Motor neuron (in vitro differentiated cells): ENCODE results near the gene ORM2. TPM values are rescaled to one million over a fixed set of nuclear protein-coding genes. Genes with fewer than 3 reads are reported as not detected.
A peak's percentile ranks its signal among the peaks of the same experiment; 100 is the strongest.

Experiments
- ATAC-seq, 8 experiments: fragments of 200-7000 bp; cut with Tn5 transposase; replicated peaks in 6 of 8; 2 replicates each; pipeline ENCODE4 v1.8.0; 2021; ENCODE audit warnings: mild to moderate bottlenecking in 8 of 8, moderate library complexity in 8 of 8
- H3K27ac ChIP-seq, 2 donors: fragments of 250-450 bp; sonication (Bioruptor Pico); 2 replicates each; pipeline ENCODE4 v1.9.0; 2021; ENCODE audit warnings: antibody characterized with exemption in 2 of 2, mild to moderate bottlenecking in 2 of 2, moderate library complexity in 1 of 2
- H3K4me1 ChIP-seq, 2 donors: fragments of 250-450 bp; sonication (Bioruptor Pico); replicated peaks in 1 of 2; 2 replicates each; pipeline ENCODE4 v1.6.1; 2021; ENCODE audit warnings: antibody characterized with exemption in 2 of 2, mild to moderate bottlenecking in 2 of 2, moderate library complexity in 1 of 2
- H3K4me3 ChIP-seq, 5 donors: fragments of 250-450 bp; sonication (Bioruptor Pico); 2 replicates each; pipeline ENCODE4 v1.9.0; 2021; ENCODE audit warnings: antibody characterized with exemption in 5 of 5, mild to moderate bottlenecking in 5 of 5, moderate library complexity in 4 of 5
- WGBS, 10 experiments: fragments of 450-650 bp; shearing (Covaris generic); methylation state at CpG; one replicate each; pipeline ENCODE4 v1.0.0; 2022; 5-methylcytosine and 5-hydroxymethylcytosine counted together
- in situ Hi-C, 9 experiments: fragments of 400-800 bp; cut with MboI; loops; one replicate each; pipeline ENCODE4 v1.15.0; 2021; ENCODE audit warnings: low sequenced_read_pairs in 9 of 9, low pct_unique_long_range_greater_than_20kb in 2 of 9; ENCODE audit not compliant: unreplicated experiment in 9 of 9
- total RNA-seq, 8 experiments: library from RNA; unstranded; fragments of 300-600 nt; gene quantifications; 2 replicates each; pipeline versions ENCODE4 v1.2.3 to v1.2.4, GENCODE V29; 2022

The ORM2 gene
- total RNA-seq, 8 experiments from 2014 or later = 0.46 TPM; not detected in 7

DNA sequence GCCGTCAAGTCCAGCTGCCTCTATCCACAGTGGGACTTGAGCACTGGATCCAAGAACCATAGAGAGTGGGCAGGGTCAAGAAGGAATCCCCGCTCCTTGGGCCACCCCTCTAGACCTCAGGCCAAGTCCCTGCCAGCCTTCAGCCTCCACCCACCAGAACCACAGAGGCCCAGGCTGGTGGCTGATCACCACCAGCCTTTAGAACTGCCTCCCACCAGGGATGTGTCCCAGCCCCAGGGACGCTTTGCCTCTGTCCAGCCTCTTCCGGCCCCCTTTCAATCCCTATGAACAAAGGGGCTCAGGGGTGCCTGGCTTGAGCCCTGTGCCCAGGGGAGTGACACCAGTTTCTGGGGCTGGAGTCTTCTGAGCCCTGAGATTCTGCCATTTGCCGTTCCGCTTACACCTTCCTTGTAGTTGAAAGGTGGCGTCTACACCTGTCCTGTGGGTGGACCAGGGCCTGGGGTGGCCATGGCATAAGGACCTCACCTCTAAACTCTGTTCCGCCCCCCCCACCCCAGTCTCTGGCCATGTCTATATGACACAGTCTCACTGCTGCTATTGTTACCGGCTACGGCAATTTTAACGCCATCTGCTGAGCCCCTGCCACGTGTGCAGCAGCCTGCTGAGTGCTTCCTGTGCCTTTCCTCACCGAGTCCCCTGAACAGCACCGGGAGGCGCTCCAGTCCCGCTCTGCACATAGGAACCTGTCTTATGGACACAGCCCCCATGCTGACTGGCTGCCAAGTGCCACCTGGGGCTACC is 42.5 kb upstream of the ORM2 start:
- in situ Hi-C loops = loop anchor here in 8 of 9 experiments (10.0 to 25.0 kb wide), 5 partner anchors 175 to 600 kb away; partner anchors contain the start of genes AMBP (in 3 of the 8) and KIF12 (in 3 of the 8)
- Histone ChIP-seq H3K4me3 (no peak overlapping the region), H3K27ac (no peak overlapping the region), H3K4me1 (peaks cover 18 to 27% of the 10 kb centered on the region in 2 donors)
- 53 to 100% (median 100%) methylated on average over 1 to 6 of the region's 16 CpGs; no CpG with 5 or more reads in 4 of the 10 experiments for WGBS, 10 experiments
- peak in 2 of 8 experiments; percentile 15 to 24 for ATAC-seq

DNA sequence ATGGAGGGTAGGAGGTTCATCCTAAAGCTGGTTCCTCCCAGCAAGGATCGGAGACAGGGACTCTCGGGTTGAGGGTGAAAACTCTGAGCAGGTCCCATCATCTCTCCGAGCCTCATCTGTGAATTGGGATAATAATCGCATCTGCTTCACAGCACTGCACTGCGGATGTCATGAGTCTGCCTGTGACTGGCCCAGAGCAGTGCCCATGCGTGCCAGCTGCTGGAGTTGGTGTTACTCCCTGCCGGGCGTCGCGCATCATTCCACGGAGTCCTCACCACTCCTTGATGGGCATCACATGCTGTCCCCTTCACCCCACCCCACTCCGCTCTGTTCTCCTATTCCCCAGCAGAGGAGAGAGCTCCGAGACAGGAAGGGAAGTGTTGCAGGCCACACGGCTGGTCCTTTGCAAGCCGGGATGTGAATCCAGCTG is 41.9 kb upstream of the ORM2 start:
- in situ Hi-C loops = loop anchor here in 8 of 9 experiments (10.0 to 25.0 kb wide), 5 partner anchors 175 to 600 kb away; partner anchors contain the start of genes AMBP (in 3 of the 8) and KIF12 (in 3 of the 8)
- Histone ChIP-seq H3K4me1 (peaks cover 14 to 21% of the 10 kb centered on the region in 2 donors), H3K4me3 (no peak overlapping the region), H3K27ac (no peak overlapping the region)
- no peak for ATAC-seq
- WGBS, 10 experiments = 60 to 100% (median 100%) methylated on average over 1 to 3 of the region's 15 CpGs; no CpG with 5 or more reads in 5 of the 10 experiments

DNA sequence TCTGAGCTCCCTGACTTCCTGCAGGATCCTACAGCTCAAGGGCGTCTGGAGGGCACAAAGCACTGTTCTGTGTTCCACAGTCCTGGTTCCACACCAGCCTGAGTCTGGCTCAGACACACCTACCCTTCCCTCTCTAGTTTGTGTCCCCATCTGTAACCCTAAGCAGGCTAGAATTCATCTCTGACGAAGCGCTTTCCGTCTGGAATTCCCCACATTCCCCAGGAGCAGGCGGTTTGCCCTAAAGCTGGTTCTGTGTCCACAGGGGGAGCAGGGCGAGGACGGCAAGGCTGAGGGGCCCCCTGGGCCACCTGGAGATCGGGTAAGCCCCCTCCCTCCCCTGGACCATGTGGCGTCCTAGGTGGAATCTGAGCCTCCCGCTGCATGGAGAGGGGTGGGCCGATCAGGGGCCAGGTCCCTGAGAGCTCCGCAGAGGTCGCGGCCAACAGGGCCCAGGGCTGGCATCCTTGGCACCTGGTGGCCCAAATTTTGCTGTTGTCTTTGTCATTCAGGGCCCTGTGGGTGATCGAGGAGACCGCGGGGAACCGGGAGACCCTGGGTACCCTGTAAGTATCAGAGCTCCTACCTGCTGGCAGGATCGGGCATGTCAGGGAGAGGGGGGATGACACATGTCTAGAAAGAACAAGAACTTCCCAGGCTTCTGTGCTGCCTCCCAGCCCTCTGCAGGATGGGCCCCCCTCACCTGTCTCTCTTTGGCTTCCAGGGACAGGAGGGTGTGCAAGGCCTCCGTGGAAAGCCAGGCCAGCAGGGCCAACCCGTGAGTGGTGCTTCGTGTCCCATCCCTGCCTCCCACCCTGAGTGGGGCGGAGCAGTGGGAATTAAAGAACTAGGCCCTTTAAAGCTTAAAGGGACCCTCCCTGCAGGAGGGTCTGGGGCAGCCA is 41.2 kb upstream of the ORM2 start:
- in situ Hi-C loops = loop anchor here in 8 of 9 experiments (10.0 to 25.0 kb wide), 5 partner anchors 176 to 601 kb away; partner anchors contain the start of genes AMBP (in 3 of the 8) and KIF12 (in 3 of the 8)
- no peak overlapping the region for H3K27ac ChIP-seq
- ATAC-seq = peak in 4 of 8 experiments; percentile 8 to 63 (median 20)
- peaks cover 12 to 16% of the 10 kb centered on the region in 2 donors for H3K4me1 ChIP-seq
- WGBS, 10 experiments = 20 to 100% (median 70%) methylated on average over 1 to 6 of the region's 23 CpGs; no CpG with 5 or more reads in 6 of the 10 experiments
- no peak overlapping the region for H3K4me3 ChIP-seq

DNA sequence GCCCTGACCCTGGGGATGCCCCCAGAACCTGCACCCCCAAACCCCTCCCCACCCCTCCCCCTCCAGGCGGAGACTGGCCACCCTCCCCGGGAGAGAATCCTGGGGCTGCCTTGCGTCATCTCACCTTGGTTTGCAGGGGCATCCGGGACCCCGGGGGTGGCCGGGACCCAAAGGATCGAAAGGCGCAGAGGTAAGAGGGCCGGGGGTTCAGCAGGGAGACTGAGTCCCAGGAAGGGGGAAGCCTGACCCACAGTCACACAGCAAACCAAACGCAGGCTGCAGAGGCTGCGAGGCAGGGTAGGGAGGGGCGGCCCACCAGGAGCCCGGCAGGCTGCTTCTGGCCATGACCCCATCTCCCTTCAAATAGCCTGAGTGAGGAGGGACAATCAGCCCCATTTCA is 40.6 kb upstream of the ORM2 start:
- ATAC-seq = no peak
- no peak overlapping the region for H3K27ac ChIP-seq

DNA sequence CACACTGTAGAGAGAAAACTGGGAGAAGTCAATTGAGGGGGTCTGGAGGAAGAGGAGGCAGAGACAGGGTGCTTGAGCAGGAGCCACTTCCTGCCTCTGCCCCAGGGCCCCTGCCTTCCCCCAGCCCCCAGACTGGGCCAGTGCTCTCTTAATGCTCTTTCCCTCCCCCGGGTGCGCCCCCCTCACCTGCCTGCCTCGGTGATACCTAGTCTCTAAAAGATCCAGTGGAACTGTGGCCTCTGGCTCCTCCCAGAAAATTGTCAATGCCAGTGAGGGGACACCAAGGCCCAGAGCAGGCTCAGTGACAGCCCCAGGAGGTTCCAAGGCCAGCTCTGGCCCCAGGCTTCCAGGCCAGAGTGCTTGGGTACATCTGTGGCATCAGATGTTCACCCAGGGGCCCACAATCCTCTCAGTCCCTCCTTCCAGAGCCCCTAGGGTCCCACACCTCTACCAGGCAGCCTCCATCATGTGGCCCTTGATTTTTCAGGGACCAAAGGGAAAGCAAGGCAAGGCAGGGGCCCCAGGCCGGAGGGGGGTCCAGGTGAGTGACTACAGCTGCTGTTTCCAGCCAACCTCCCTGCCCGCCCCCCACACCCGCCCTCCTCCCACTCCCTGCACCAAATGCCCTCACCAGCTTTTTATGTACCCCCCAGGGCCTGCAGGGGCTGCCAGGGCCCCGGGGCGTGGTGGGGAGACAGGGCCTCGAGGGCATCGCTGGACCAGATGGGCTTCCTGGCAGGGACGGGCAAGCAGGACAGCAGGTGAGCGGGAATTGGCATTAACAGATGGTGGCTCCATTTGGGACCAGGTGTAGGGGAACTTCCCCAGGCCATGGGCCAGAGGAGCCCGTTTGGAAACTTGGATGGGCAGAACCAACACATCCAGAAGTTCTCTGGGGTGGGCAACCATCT is 39.8 kb upstream of the ORM2 start:
- WGBS, 10 experiments = 95% methylated on average over 3 of the region's 13 CpGs; no CpG with 5 or more reads in 9 of the 10 experiments

More for the DNA sequence above, 40.6 kb upstream of the ORM2 start:
- no peak overlapping the region for H3K4me3 ChIP-seq
- 40 to 80% methylated on average over 2 to 3 of the region's 13 CpGs; no CpG with 5 or more reads in 8 of the 10 experiments for WGBS, 10 experiments
- peaks cover 12 to 16% of the 10 kb centered on the region in 2 donors for H3K4me1 ChIP-seq
- in situ Hi-C loops = loop anchor here in 8 of 9 experiments (10.0 to 25.0 kb wide), 5 partner anchors 177 to 602 kb away; partner anchors contain the start of genes AMBP (in 3 of the 8) and KIF12 (in 3 of the 8)

DNA sequence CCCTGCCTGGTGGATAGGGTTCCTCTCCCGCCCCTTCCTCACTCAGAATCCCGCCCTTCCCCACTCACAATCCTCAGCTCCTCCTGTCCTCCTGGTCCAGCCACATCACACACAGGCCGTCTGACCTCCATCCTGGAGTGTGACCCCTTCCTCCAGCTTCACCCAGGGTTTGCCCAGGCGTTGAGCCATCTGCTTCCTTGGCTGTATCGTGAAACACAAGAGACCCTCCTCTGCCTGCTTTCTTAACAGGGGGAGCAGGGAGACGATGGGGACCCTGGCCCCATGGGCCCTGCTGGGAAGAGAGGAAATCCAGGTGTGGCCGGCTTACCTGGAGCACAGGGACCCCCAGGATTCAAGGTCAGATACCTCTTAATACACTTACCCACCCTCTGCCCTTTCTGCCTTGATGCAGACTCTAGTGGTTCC is 39.1 kb upstream of the ORM2 start:
- peaks cover 8 to 11% of the 10 kb centered on the region in 2 donors for H3K4me1 ChIP-seq
- no peak overlapping the region for H3K4me3 ChIP-seq
- WGBS, 10 experiments = no CpG with 5 or more reads among the region's 7 CpGs
- no peak overlapping the region for H3K27ac ChIP-seq
- in situ Hi-C loops = loop anchor here in 8 of 9 experiments (10.0 to 25.0 kb wide), 5 partner anchors 178 to 603 kb away; partner anchors contain the start of genes AMBP (in 3 of the 8) and KIF12 (in 3 of the 8)
- peak in 5 of 8 experiments; percentile 2 to 45 (median 41) for ATAC-seq

More for the DNA sequence above, 39.8 kb upstream of the ORM2 start:
- no peak for ATAC-seq
- peaks cover 12 to 16% of the 10 kb centered on the region in 2 donors for H3K4me1 ChIP-seq
- no peak overlapping the region for H3K4me3 ChIP-seq
- no peak overlapping the region for H3K27ac ChIP-seq
- in situ Hi-C loops = loop anchor here (10.0 to 25.0 kb wide), 6 partner anchors 178 to 603 kb away; partner anchors contain the start of genes AMBP (in 3 of the 9) and KIF12 (in 3 of the 9)

DNA sequence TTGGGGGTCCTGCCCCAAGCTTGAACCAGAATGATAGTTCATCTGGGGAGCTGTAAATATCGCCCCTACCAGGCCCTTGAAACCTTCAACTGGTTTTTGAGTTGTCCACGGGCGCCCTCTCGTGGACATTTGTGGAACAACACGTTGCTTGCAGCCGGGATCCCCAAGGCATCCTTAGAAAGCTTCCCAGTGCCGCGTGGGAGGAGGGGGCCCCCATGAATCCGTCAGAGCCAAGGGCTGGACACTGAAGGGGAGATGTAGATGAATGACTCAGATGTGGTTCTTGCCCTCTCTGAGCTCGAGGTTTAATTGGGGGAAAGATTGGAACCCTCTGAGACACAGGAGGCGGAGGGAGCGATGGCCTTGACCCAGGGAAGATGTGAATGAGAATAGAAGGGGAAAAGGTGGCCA is 38.6 kb upstream of the ORM2 start:
- peak; percentile 61 to 83 (median 77) for ATAC-seq
- WGBS, 10 experiments = 0 to 38% (median 5%) methylated on average over 1 to 6 of the region's 12 CpGs; no CpG with 5 or more reads in 3 of the 10 experiments
- in situ Hi-C loops = loop anchor here in 8 of 9 experiments (10.0 to 25.0 kb wide), 5 partner anchors 179 to 604 kb away; partner anchors contain the start of genes AMBP (in 3 of the 8) and KIF12 (in 3 of the 8)

DNA sequence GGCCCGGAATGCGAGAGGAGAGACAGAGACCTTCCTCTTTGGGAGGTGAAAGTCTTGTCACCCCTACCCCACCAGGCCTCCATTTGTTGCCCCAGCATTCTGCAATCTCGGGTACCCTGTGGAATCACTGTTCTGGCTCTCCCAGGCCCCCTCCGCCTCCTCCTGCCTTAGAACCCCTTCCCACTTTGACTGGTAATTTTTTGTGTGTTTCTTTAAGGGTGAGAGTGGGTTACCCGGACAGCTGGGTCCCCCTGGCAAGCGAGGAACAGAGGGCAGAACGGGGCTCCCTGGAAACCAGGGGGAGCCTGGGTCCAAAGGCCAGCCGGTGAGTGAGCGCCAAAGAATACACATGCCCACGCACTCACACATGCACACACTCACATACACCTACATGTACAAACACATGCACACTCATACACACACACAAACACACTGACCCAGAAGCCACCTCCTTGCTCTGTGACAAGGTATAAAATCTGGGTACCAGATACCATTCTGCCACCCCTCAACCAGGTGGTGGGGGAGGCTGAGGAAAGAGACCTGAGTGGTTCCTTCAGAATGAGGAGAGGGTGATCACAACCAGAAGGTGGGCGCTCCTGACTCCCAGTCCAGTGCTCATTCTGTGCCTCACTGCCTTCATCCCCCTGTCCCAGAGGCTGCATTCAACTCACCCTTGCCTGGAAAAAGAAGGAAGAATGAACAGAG is 37.6 kb upstream of the ORM2 start:
- Histone ChIP-seq H3K4me3 (no peak overlapping the region), H3K4me1 (peaks cover 5 to 8% of the 10 kb centered on the region in 2 donors), H3K27ac (no peak overlapping the region)
- in situ Hi-C loops = loop anchor here in 8 of 9 experiments (10.0 to 25.0 kb wide), 5 partner anchors 180 to 605 kb away; partner anchors contain the start of genes AMBP (in 3 of the 8) and KIF12 (in 3 of the 8)
- no peak for ATAC-seq
- WGBS, 10 experiments = 70 to 100% (median 91%) methylated on average over 1 to 9 of the region's 11 CpGs; no CpG with 5 or more reads in 1 of the 10 experiments

More for the DNA sequence above, 38.6 kb upstream of the ORM2 start:
- H3K4me1 ChIP-seq = peaks cover 5 to 8% of the 10 kb centered on the region in 2 donors
- H3K27ac ChIP-seq = no peak overlapping the region
- no peak overlapping the region for H3K4me3 ChIP-seq

DNA sequence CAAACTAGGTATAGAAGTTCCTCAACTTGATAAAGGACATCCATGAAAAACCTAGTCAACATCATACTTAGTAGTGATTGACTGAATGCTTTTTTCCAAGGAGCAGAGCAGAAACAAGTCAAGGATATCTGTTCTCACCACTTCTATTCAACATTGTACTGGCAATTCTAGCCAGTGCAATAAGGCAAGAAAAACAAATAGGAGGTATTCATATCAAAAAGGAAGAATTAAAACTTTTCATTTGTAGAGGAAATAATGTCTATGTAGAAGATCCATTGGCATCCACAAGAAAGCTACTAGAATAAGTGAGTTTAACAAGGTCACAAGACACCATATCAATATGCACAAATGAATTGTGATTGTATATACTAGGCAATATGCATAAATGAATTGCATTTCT is 35.0 kb upstream of the ORM2 start:
- Histone ChIP-seq H3K4me3 (no peak overlapping the region), H3K4me1 (peaks cover 0 to 3% of the 10 kb centered on the region in 2 donors), H3K27ac (no peak overlapping the region)
- no peak for ATAC-seq
- in situ Hi-C loops = loop anchor here in 8 of 9 experiments (10.0 to 25.0 kb wide), 5 partner anchors 182 to 607 kb away; partner anchors contain the start of genes AMBP (in 3 of the 8) and KIF12 (in 3 of the 8)

DNA sequence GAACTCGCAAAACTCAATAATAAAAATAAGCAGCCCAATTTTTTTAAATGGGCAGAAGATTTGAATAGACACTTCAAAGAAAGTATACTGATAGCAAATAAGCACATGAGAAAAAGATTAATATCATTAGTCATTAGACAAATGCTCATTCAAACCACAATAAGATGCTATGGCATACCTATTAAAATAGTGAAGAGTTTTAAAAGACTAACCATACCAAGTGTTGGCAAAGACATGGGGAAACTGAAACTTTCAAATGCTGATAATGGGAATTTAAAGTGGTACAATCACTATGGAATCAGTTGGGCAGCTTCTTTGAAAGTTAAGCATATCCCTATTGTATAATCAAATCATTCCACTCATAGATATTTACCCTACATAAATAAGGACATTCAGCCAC is 33.3 kb upstream of the ORM2 start:
- in situ Hi-C loops = loop anchor here in 8 of 9 experiments (10.0 to 25.0 kb wide), 5 partner anchors 184 to 609 kb away; partner anchors contain the start of genes AMBP (in 3 of the 8) and KIF12 (in 3 of the 8)
- no peak for ATAC-seq
- Histone ChIP-seq H3K4me1 (no peaks in the 10 kb centered on the region), H3K27ac (no peak overlapping the region), H3K4me3 (no peak overlapping the region)
- 83 to 100% (median 100%) methylated on average over 1 of the region's 1 CpG; no CpG with 5 or more reads in 1 of the 10 experiments for WGBS, 10 experiments
